ENCODE data around the gene DOK7.

Gene DOK7

GRCh38 chr4:3442959-3443749, 20.0 kb upstream of the DOK7 start:
- no peak for TF ChIP-seq POLR2AphosphoS5 (IDR thresholded peaks at IDR 0.05; ENCODE audit: borderline replicate concordance, low read depth, low read length)
- no peak for TF ChIP-seq FOXP2 (optimal IDR thresholded peaks at IDR 0.05; ENCODE audit: control extremely low read depth, extremely low read length, insufficient read depth)
- TF ChIP-seq EZH2 (IDR thresholded peaks at IDR 0.05) = no peak
- no peak overlapping the region for H3K27ac ChIP-seq
- no peaks in the 10 kb centered on the region for H3K36me3 ChIP-seq (ENCODE audit: insufficient read depth, low read length)
- no peak for DNase-seq (ENCODE audit: low read depth, low spot score)
- no peaks in the 10 kb centered on the region for H3K9me3 ChIP-seq (ENCODE audit: low read depth, low read length)
- no peak overlapping the region for H3K9ac ChIP-seq (ENCODE audit: insufficient read length)
- H3K4me3 ChIP-seq = no peak overlapping the region

- no peak for TF ChIP-seq FOXP2 (optimal IDR thresholded peaks at IDR 0.05; ENCODE audit: control extremely low read depth, extremely low read length, insufficient read depth)
- no peak for TF ChIP-seq POLR2AphosphoS5 (IDR thresholded peaks at IDR 0.05; ENCODE audit: borderline replicate concordance, low read depth, low read length)
- no peak for TF ChIP-seq EZH2 (IDR thresholded peaks at IDR 0.05)
- no peak for DNase-seq (ENCODE audit: low read depth, low spot score)
- H3K9ac ChIP-seq (ENCODE audit: insufficient read length) = no peak overlapping the region
Observed at GRCh38 chr4:3443750-3444309, 19.3 kb upstream of the DOK7 start.

GRCh38 chr4:3444351-3445110, 18.6 kb upstream of the DOK7 start:
- no peak for DNase-seq (ENCODE audit: low read depth, low spot score)
- Histone ChIP-seq H3K9me3 (ENCODE audit: low read depth, low read length) (no peaks in the 10 kb centered on the region), H3K36me3 (ENCODE audit: insufficient read depth, low read length) (no peaks in the 10 kb centered on the region), H3K4me3 (no peak overlapping the region), H3K9ac (ENCODE audit: insufficient read length) (no peak overlapping the region), H3K27ac (no peak overlapping the region)
- no peak for TF ChIP-seq FOXP2 (optimal IDR thresholded peaks at IDR 0.05; ENCODE audit: control extremely low read depth, extremely low read length, insufficient read depth)
- no peak for TF ChIP-seq POLR2AphosphoS5 (IDR thresholded peaks at IDR 0.05; ENCODE audit: borderline replicate concordance, low read depth, low read length)
- TF ChIP-seq EZH2 (IDR thresholded peaks at IDR 0.05) = no peak

More at GRCh38 chr4:3443750-3444309, 19.3 kb upstream of the DOK7 start:
- Histone ChIP-seq H3K27ac (no peak overlapping the region), H3K4me3 (no peak overlapping the region), H3K36me3 (ENCODE audit: insufficient read depth, low read length) (no peaks in the 10 kb centered on the region), H3K9me3 (ENCODE audit: low read depth, low read length) (no peaks in the 10 kb centered on the region)

GRCh38 chr4:3445111-3445820, 17.8 kb upstream of the DOK7 start:
- Histone ChIP-seq H3K9ac (ENCODE audit: insufficient read length) (no peak overlapping the region), H3K4me3 (no peak overlapping the region), H3K36me3 (ENCODE audit: insufficient read depth, low read length) (no peaks in the 10 kb centered on the region), H3K27ac (no peak overlapping the region), H3K9me3 (ENCODE audit: low read depth, low read length) (no peaks in the 10 kb centered on the region)
- TF ChIP-seq POLR2AphosphoS5 (IDR thresholded peaks at IDR 0.05; ENCODE audit: borderline replicate concordance, low read depth, low read length) (no peak), FOXP2 (optimal IDR thresholded peaks at IDR 0.05; ENCODE audit: control extremely low read depth, extremely low read length, insufficient read depth) (no peak), EZH2 (IDR thresholded peaks at IDR 0.05) (no peak)
- DNase-seq (ENCODE audit: low read depth, low spot score) = no peak

- no peaks in the 10 kb centered on the region for H3K36me3 ChIP-seq (ENCODE audit: insufficient read depth, low read length)
- DNase-seq (ENCODE audit: low read depth, low spot score) = no peak
- no peak for TF ChIP-seq FOXP2 (optimal IDR thresholded peaks at IDR 0.05; ENCODE audit: control extremely low read depth, extremely low read length, insufficient read depth)
- TF ChIP-seq POLR2AphosphoS5 (IDR thresholded peaks at IDR 0.05; ENCODE audit: borderline replicate concordance, low read depth, low read length) = no peak
- TF ChIP-seq EZH2 (IDR thresholded peaks at IDR 0.05) = no peak
Observed at GRCh38 chr4:3445829-3446545, 17.1 kb upstream of the DOK7 start.

GRCh38 chr4:3446631-3447320, 16.3 kb upstream of the DOK7 start:
- TF ChIP-seq EZH2 (IDR thresholded peaks at IDR 0.05) = no peak
- Histone ChIP-seq H3K4me3 (no peak overlapping the region), H3K36me3 (ENCODE audit: insufficient read depth, low read length) (no peaks in the 10 kb centered on the region), H3K9ac (ENCODE audit: insufficient read length) (no peak overlapping the region), H3K9me3 (ENCODE audit: low read depth, low read length) (no peaks in the 10 kb centered on the region), H3K27ac (no peak overlapping the region)
- no peak for DNase-seq (ENCODE audit: low read depth, low spot score)

More at GRCh38 chr4:3445829-3446545, 17.1 kb upstream of the DOK7 start:
- H3K9me3 ChIP-seq (ENCODE audit: low read depth, low read length) = no peaks in the 10 kb centered on the region
- H3K9ac ChIP-seq (ENCODE audit: insufficient read length) = no peak overlapping the region
- H3K4me3 ChIP-seq = no peak overlapping the region
- H3K27ac ChIP-seq = no peak overlapping the region
